SK-N-MC (cell line): ENCODE data around the gene LDLRAP1.

ENCODE experiments used
- DNase-seq: peaks from one replicate; pipeline ENCODE4 v3.0.0-alpha.2; 2011; ENCODE audit warnings: low read depth, low spot score
- H3K27ac ChIP-seq: fragments of 200-600 bp; sonication (generic); 2 replicates; pipeline ENCODE4 v1.5.1; 2016; ENCODE audit warnings: mixed run types
- H3K36me3 ChIP-seq: fragments of 200-600 bp; sonication (generic); 2 replicates; pipeline ENCODE4 v1.6.1; 2017; ENCODE audit warnings: antibody characterized with exemption, low read length, mixed read lengths; ENCODE audit not compliant: insufficient read depth
- H3K4me3 ChIP-seq: fragments of 200-600 bp; sonication (generic); 2 replicates; pipeline ENCODE4 v1.5.1; 2016
- H3K9ac ChIP-seq: fragments of 200-600 bp; sonication (generic); 2 replicates; pipeline ENCODE4 v1.8.0; 2017; ENCODE audit warnings: mixed run types, mixed read lengths; ENCODE audit not compliant: insufficient read length
- H3K9me3 ChIP-seq: fragments of 200-600 bp; sonication (generic); 2 replicates; pipeline ENCODE4 v1.6.1; 2017; ENCODE audit warnings: low read depth, mild to moderate bottlenecking, antibody characterized with exemption, low read length, moderate library complexity, mixed read lengths
- EZH2 ChIP-seq: fragments of 200-600 bp; sonication (generic); IDR thresholded peaks from one replicate; pipeline ENCODE4 v1.6.1; 2017; ENCODE audit warnings: antibody characterized with exemption
- FOXP2 ChIP-seq: optimal IDR thresholded peaks from 2 replicates; pipeline ENCODE3; 2011; ENCODE audit warnings: mild to moderate bottlenecking, moderate library complexity; ENCODE audit not compliant: insufficient read depth; ENCODE audit errors: extremely low read length, control extremely low read depth
- POLR2AphosphoS5 ChIP-seq: IDR thresholded peaks from 2 replicates; pipeline ENCODE4 v1.6.1; 2012; ENCODE audit warnings: mild to moderate bottlenecking, low read depth, low read length, borderline replicate concordance

LDLRAP1 gene

DNA sequence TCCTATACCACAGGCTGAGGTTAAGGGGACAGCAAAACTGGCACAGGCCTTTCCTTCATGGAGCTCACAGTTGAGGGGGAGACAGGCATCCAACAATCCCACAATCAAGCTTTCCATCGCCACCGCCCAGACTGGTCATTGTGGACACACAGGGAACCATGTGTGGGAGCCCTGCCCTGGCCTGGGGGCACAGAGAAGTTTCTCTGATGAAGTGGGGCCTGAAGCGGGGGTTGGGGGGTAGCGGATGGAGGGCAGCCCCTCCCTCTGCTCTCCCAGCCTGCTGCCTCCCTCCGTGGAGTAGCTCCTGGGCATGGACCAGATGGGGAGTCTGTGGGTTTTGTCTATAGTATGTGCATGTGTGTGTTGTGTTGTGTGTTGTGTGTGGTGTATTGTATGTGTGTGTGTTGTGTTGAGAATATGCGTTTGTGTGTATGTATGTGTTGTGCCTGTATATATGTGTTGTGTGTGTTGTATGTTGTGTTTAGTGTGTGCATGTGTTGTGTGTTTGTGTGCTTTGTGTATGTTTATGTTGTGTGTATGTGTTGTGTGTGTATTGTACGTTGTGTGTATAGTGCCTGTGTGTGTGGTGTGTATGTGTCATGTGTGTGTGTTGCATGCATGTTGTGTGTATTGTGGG lies 14.4 kb upstream of the LDLRAP1 start:
- no peak overlapping the region for H3K4me3 ChIP-seq
- no peaks in the 10 kb centered on the region for H3K9me3 ChIP-seq
- no peak for DNase-seq
- H3K36me3 ChIP-seq = no peaks in the 10 kb centered on the region
- no peak overlapping the region for H3K9ac ChIP-seq
- TF ChIP-seq EZH2 (no peak), POLR2AphosphoS5 (no peak), FOXP2 (no peak)
- no peak overlapping the region for H3K27ac ChIP-seq

GRCh38 chr1:25529518-25530185 lies 13.8 kb upstream of the LDLRAP1 start:
- Histone ChIP-seq H3K9ac (no peak overlapping the region), H3K4me3 (no peak overlapping the region)

GRCh38 chr1:25530186-25531081 lies 13.0 kb upstream of the LDLRAP1 start:
- Histone ChIP-seq H3K4me3 (no peak overlapping the region), H3K36me3 (no peaks in the 10 kb centered on the region), H3K27ac (no peak overlapping the region), H3K9me3 (no peaks in the 10 kb centered on the region), H3K9ac (no peak overlapping the region)
- no peak for TF ChIP-seq POLR2AphosphoS5
- TF ChIP-seq FOXP2 = no peak
- TF ChIP-seq EZH2 = no peak
- DNase-seq = no peak

More at GRCh38 chr1:25529518-25530185, 13.8 kb upstream of the LDLRAP1 start:
- Histone ChIP-seq H3K27ac (no peak overlapping the region), H3K36me3 (no peaks in the 10 kb centered on the region), H3K9me3 (no peaks in the 10 kb centered on the region)
- DNase-seq = no peak
- no peak for TF ChIP-seq EZH2
- no peak for TF ChIP-seq FOXP2
- TF ChIP-seq POLR2AphosphoS5 = no peak

DNA sequence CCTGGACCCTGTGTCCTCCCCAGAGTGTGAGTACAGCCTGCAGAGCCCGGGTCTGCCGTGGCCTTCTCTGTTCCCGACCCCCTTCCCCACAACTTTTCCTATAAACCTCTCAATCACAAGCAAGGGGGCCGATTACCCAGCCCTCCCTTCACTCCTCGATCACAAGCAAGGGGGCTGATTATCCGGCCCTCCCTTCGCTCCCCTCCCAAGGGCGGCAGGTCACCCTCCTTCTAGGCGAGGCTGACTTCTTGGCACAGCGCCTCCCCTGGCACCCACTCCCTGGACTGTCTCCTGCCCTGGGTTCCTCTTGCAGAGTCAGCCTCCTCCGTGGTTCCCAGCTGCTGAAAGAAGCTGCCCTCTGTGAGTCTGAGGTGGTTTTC lies 12.3 kb upstream of the LDLRAP1 start:
- TF ChIP-seq POLR2AphosphoS5 = no peak
- no peak for TF ChIP-seq EZH2
- TF ChIP-seq FOXP2 = no peak
- H3K27ac ChIP-seq = no peak overlapping the region
- H3K9me3 ChIP-seq = no peaks in the 10 kb centered on the region
- H3K9ac ChIP-seq = no peak overlapping the region
- no peaks in the 10 kb centered on the region for H3K36me3 ChIP-seq
- no peak for DNase-seq
- no peak overlapping the region for H3K4me3 ChIP-seq

GRCh38 chr1:25532970-25533369 lies 10.4 kb upstream of the LDLRAP1 start:
- no peak for TF ChIP-seq POLR2AphosphoS5
- no peaks in the 10 kb centered on the region for H3K36me3 ChIP-seq
- no peak for DNase-seq
- no peak overlapping the region for H3K27ac ChIP-seq
- H3K9ac ChIP-seq = no peak overlapping the region
- no peak overlapping the region for H3K4me3 ChIP-seq
- no peaks in the 10 kb centered on the region for H3K9me3 ChIP-seq

DNA sequence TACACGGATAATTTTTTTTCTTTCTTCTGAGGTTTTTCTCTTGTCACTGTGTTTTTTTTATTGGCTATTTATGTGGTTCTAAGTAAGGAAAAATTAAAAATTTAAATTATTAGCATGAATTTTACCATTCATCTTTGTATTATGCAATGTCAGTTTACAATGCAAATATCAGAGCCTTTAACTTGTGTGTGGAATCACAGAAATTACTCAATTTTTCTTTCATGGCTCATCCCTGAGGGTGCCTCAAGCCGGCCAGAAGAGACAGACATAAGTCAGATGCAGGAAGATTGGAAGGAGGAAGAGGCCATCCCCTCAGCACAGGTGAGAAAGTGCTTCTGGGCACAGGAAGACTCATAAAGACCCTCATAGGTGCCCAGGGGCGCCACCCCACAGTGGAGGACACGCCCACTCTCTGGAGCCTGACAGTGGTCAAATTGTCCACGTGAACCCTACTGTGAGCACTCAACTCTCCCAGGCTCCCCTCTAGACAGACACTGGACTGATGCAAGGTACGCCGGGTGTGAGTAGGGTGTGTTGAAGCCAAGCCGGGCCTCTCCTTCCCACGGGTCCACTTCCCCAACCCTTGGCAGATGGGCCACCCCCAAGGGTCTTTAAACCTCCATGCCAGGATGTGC lies 9.5 kb upstream of the LDLRAP1 start:
- DNase-seq = no peak
- Histone ChIP-seq H3K9ac (no peak overlapping the region), H3K9me3 (no peaks in the 10 kb centered on the region), H3K4me3 (no peak overlapping the region), H3K27ac (no peak overlapping the region), H3K36me3 (no peaks in the 10 kb centered on the region)
- TF ChIP-seq FOXP2 = no peak
- no peak for TF ChIP-seq POLR2AphosphoS5
- no peak for TF ChIP-seq EZH2

DNA sequence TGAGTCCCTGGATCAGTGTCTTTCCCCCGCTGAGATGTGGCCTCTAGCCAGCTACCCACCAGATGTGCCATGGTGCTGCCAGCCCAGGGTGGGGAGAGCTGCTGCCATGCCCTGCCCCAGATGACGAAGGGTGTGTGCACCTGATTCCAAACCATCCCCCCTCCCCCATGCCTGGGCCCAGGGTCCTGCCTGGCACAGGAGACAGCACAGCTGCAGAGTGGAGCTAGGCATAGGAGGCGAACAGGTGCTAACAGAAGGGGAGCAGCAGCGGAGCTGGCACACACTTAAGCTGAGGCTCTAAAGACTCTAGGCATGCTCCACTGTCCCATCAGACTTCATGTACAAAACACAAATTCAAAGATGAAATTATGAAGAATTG lies 9.0 kb upstream of the LDLRAP1 start:
- Histone ChIP-seq H3K27ac (no peak overlapping the region), H3K9ac (no peak overlapping the region), H3K4me3 (no peak overlapping the region), H3K9me3 (no peaks in the 10 kb centered on the region), H3K36me3 (no peaks in the 10 kb centered on the region)
- no peak for TF ChIP-seq EZH2
- no peak for TF ChIP-seq FOXP2
- TF ChIP-seq POLR2AphosphoS5 = no peak
- DNase-seq = no peak

DNA sequence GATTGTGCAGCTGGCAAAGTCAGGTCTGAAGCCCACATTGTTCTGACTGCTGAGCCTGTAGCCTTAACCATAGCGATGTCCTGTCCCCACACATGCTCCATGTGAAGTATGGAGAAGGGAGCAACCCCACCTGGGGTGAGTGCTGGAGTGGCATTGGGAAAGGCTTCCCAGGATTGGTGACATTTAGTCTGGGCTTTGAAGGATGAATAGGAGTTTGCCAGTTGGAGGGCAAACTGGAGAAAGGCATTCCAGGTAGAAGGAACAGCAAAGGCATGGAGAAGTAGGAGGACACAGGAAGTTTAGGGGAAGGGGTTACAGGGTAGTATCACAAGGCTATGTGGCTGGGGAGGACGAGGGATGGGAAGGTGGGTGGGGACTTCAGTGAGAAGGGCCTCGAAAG lies 7.3 kb upstream of the LDLRAP1 start:
- no peak overlapping the region for H3K9ac ChIP-seq
- no peaks in the 10 kb centered on the region for H3K9me3 ChIP-seq
- no peaks in the 10 kb centered on the region for H3K36me3 ChIP-seq
- TF ChIP-seq FOXP2 = no peak
- no peak for TF ChIP-seq POLR2AphosphoS5
- TF ChIP-seq EZH2 = no peak
- no peak overlapping the region for H3K27ac ChIP-seq
- DNase-seq = no peak
- H3K4me3 ChIP-seq = no peak overlapping the region
